Kidney capillary endothelial cell (primary cell): Measurements from ENCODE around the gene EPB41L4A.

Experiments
- DNase-seq: peaks from one replicate; pipeline ENCODE4 v3.0.0-alpha.2; 2018; ENCODE audit warnings: low spot score

EPB41L4A gene

DNA sequence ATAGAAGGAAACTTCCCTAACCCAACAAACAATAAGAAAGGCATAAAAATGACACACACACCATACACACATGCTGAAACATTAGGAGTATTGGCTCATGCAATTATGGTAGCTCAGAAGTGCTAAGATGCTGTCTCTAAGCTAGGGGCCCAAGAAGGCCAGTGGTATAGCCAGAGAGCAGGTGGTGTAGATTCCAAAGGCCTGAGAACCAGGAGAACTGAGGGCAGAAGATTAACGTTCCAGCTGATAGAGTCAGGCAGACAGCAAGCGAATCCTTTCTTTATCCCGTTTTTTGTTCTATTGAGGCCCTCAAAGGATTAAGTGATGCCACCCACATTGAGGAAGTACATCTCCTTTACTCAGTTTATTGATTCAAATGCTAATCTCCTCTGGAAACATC lies 262.9 kb downstream of the EPB41L4A start:
- no peak for DNase-seq

GRCh38 chr5:112154940-112155686 lies 264.0 kb downstream of the EPB41L4A start:
- DNase-seq = peak; percentile 71

DNA sequence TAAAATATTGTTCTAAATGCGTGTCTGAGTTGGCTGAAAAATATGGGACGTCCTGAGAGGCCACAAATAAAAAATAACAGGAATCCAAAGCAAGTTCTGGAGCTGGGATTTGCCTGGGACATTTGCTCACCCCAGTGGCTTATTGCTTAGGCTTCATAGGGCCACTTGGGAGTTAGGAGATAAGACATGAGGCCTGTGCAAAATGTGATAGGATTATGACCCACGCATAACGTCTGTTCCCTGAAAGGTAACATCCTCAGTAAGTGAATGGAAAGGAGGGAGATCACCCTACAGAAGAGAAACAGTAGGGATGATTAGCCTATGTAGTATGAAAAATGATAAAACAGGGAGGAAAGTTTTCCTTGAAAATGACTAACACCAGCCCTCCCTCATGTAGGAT lies 269.4 kb downstream of the EPB41L4A start:
- no peak for DNase-seq

GRCh38 chr5:112146323-112147226 lies 272.5 kb downstream of the EPB41L4A start:
- DNase-seq = peak; percentile 75

- no peak for DNase-seq
Measured at GRCh38 chr5:112143690-112144089, 275.4 kb downstream of the EPB41L4A start.

DNA sequence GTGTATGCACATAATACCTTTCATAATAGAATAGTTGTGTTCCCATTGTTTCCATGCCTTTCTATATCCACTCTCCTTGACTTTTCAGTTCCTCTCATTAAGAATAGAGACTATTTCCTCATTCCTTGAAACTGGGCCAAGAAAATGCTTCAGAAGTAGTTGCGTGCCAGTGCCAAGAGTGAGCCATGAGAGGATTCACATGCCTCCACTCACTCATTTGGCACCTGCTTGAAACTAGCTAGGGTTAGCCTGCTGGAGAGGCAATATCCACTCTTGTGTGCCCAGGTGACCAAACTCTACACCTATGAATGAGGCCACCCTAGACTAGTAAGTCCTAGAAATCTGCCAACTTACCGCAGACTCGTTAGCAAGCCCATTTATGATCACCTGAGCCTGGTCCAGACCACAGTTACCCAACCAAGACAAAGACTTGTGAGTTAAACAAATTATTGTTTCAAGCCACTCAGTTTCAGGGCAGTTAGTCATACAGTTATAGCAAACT lies 276.3 kb downstream of the EPB41L4A start:
- DNase-seq = peak; percentile 43

GRCh38 chr5:112141582-112141981 lies 277.5 kb downstream of the EPB41L4A start:
- no peak for DNase-seq

- no peak for DNase-seq
Measured at GRCh38 chr5:112138526-112138925, 280.6 kb downstream of the EPB41L4A start.

GRCh38 chr5:112136773-112137172 lies 282.3 kb downstream of the EPB41L4A start:
- no peak for DNase-seq

DNA sequence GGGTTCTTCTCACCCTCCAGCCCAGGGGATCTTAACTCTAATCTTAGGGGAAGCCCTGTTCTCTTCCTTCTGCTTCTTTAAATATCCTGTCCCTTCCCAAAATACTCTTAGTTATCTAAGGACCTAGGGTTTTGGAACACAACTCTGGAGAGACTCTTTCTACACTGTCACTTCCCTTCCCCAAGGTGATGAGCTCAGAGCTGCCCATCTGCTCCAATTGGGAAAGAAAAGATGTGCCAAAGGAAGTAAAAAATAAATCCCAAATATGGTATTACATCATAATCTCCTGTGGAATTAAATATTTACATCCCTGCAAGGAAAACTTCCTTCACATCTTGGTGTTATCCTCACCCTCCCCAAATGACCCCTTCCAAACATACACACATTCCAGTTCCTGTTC lies 291.2 kb downstream of the EPB41L4A start:
- DNase-seq = no peak

DNA sequence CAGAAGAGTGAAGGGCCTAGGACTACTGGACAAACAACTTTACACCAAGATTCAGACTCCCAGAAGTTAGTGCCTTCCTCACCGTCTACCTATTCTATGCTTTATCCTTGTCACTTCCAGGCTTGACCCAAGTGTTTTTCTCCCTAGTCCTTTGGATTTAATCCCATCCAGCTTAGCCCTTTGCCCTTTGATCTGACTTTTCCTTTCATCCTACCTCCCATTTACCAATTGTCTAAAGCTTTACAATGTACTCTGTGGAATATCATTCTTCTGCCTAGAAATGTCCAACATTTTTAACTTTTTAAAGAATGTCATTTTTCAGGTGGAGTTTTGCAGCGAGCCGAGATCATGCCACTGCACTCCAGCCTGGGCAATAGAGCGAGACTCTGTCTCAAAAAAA lies 292.1 kb downstream of the EPB41L4A start:
- DNase-seq = no peak

DNA sequence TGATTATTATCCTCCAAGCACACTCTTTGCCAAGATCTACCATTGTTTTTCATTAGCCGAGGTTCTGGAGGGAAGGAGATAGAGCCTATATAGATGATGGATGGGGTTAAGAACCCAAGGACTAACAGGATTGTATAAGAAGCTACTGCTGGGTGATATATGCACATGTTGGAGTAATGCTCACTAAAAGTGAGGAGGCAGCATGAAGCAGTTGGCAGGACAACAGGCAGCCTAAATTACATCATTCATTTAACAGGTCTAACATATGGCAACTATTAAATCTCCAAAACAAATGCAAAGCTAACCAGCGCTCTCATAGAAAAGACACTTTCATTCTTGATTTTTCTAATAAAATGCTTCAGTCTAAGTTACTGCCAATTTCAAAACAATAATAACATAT lies 293.2 kb downstream of the EPB41L4A start:
- no peak for DNase-seq

DNA sequence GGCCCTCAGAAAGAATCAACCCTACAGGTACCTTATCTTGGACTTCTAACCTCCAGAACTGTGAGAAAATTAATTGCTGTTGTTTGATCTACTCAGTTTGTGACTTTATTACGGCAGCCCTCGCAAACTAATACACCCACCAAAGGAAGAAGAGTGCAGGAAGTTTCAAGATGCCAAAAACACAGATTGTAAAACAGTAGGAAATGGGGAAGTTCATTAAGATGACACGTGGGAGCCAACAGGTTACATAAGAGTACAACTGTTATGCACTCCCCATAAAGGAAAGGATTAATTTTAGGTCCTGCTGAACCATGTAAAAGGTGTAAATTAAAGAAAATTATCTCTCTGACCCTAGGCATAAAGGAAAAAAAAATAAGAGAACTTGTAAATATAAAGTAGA lies 294.3 kb downstream of the EPB41L4A start:
- no peak for DNase-seq

GRCh38 chr5:112123086-112123485 lies 296.0 kb downstream of the EPB41L4A start:
- DNase-seq = no peak

GRCh38 chr5:112122353-112122752 lies 296.7 kb downstream of the EPB41L4A start:
- no peak for DNase-seq

- DNase-seq = no peak
Measured at GRCh38 chr5:112121258-112121657, 297.8 kb downstream of the EPB41L4A start.

DNA sequence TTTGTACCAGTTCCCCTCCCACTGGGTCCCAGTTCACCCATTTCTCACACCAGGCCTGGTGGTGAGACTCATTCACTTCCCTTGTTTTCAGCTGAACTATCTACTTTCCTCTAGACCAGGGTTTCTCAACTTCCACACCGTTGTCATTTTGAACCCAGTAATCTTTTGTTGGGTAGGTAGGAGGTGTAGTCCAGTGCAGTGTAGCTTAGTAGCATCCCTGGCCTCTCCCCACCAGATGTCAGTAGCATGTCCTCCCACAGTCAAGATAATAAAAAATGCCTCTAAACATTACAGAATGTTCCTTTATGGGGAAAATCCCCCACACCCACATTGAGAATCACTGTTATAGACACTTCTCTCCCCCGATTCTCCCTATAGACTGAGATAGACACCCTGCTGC lies 299.1 kb downstream of the EPB41L4A start:
- no peak for DNase-seq

GRCh38 chr5:112119508-112119907 lies 299.6 kb downstream of the EPB41L4A start:
- DNase-seq = no peak

DNA sequence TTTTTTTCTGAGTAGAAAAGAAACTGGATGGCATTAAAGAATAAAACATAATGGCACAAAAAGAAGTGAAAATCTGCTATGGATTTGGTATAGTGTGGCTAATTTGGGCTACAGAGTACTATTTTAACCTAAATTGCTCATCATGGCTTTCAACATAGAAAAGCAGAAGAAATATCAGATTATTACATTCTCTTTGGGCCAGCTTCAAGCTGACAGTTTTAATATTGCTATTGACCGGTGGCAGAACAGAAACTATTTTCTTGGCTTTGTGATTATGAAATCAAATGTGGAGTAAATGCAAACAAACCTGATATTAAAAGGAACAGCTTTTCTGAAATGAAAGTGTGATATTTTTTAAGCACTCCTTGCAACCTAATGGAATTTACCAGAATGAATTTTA lies 301.5 kb downstream of the EPB41L4A start:
- DNase-seq = no peak

DNA sequence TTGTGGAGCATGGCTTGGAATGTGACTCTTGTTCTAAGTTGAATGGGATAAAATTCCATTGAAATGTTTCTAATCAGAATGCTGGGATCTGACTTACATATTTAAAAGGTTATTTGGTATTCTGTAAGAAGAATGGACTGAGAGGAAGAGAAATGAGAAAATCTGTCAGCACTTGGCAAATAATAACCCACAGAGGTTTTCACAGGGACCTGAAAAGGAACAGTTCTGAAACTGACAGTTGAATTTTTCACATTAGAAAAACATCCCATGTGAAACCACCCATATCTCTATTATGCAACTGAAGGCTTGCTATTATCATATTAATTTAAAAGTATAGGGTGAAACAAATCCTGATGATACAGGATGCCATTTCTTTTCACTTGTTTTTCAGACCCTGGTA lies 302.7 kb downstream of the EPB41L4A start:
- DNase-seq = no peak

GRCh38 chr5:112113565-112113964 lies 305.5 kb downstream of the EPB41L4A start:
- DNase-seq = no peak
